ENCODE results near the gene DNAJC17.

The DNAJC17 gene

DNA sequence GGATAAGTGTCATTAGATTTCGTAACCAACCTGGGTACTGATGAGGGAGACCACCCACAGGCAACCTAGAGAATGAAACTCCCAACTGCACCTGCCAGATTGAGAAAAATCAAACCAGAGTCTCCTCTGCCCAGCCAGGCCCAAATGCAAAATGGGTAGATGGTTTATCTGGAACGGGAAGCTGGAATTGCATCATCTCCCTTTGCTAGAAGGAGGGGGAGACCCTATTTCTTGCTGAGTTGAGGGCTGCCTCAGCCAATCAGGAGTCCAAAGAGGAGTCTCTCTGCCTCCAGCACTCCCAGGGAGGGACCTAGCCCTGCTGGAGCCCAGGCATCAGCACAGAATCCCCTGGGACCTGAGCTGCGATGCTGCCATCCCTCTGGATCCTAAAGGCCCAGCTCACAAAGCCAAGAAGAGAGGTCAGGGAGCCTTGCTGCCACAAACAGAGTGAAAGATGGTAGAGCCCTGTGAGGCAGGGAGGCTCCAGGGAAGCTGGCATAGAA lies 60.3 kb downstream of the DNAJC17 start:
- no peak for DNase-seq (ENCODE audit: low read depth, low spot score)
- TF ChIP-seq, protein P1, sequence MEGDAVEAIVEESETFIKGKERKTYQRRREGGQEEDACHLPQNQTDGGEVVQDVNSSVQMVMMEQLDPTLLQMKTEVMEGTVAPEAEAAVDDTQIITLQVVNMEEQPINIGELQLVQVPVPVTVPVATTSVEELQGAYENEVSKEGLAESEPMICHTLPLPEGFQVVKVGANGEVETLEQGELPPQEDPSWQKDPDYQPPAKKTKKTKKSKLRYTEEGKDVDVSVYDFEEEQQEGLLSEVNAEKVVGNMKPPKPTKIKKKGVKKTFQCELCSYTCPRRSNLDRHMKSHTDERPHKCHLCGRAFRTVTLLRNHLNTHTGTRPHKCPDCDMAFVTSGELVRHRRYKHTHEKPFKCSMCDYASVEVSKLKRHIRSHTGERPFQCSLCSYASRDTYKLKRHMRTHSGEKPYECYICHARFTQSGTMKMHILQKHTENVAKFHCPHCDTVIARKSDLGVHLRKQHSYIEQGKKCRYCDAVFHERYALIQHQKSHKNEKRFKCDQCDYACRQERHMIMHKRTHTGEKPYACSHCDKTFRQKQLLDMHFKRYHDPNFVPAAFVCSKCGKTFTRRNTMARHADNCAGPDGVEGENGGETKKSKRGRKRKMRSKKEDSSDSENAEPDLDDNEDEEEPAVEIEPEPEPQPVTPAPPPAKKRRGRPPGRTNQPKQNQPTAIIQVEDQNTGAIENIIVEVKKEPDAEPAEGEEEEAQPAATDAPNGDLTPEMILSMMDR (IDR thresholded peaks at IDR 0.05; ENCODE audit: low read depth, low read length), result no peak
- H3K4me3 ChIP-seq (ENCODE audit: low read depth, low read length), result no peak overlapping the region
- in situ Hi-C loops (cut with HindIII; ENCODE audit: low sequenced_read_pairs), result no loop called here

DNA sequence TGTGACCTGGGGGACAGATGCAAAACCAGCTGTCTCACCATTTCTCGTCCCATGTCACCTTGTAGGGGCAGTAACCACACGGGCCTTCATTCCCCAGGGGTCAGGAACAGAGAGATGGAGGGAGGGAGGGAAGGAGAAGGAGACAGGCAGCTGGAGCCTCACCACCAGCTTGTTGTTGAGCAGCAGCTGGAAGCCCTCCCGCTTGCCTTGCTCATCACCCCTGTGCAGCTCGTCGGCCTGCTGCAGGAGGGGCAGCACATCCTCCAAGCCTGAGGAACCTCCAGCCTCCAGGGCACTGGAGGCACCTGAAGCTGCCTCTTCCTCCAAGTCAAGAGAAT lies 62.5 kb downstream of the DNAJC17 start:
- in situ Hi-C loops (cut with HindIII; ENCODE audit: low sequenced_read_pairs), result no loop called here
- DNase-seq (ENCODE audit: low read depth, low spot score), result no peak
- no peak overlapping the region for H3K4me3 ChIP-seq (ENCODE audit: low read depth, low read length)
- TF ChIP-seq, protein P1 (IDR thresholded peaks at IDR 0.05; ENCODE audit: low read depth, low read length), result no peak

DNA sequence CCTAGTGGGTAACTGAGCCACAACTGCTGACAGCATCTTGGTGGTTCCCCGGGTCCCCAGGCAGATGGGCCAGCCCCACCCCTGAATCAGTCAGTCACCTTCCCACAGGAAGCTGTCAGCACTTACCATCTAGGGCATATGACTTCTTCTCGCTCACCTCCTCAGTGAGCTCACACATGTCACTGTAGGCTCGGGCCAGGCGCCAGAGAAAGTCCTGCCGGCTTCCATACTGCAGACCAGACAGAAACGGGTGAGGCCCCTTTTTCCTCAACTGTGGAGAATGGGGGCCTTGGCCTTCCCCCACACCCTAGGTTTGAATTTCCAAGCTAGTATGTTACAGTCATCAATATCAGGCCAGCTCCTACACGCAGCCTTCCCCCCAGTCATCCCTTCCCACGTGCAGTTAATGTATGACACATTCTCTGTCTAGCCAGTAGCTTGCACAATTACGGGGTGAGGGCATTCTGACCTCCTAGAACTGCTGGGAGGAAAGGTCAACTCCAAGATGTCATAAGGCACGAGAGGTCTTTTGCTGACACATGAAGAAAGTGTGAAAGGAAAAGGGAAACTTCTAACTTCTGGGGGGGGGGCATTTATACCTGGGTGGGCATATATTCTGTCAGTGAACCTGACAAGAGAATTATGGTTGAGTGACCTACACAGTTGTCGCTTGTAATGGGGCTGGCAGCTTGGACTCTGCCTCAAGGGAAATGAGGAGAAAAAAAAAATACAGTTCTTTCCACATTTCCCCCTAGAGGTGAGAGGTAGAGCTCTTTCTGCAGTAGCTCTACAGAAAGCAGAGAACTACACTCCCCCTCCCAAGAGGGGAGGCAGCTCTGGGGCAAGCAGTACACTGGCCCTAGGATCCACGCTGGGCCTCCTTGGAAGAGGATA lies 63.1 kb downstream of the DNAJC17 start:
- no peak overlapping the region for H3K4me3 ChIP-seq (ENCODE audit: low read depth, low read length)
- in situ Hi-C loops (cut with HindIII; ENCODE audit: low sequenced_read_pairs), result no loop called here
- peak; percentile 18 for DNase-seq (ENCODE audit: low read depth, low spot score)
- TF ChIP-seq, protein P1 (IDR thresholded peaks at IDR 0.05; ENCODE audit: low read depth, low read length), result no peak

GRCh38 chr15:40743485-40743901 lies 63.8 kb downstream of the DNAJC17 start:
- no peak for DNase-seq (ENCODE audit: low read depth, low spot score)
- in situ Hi-C loops (cut with HindIII; ENCODE audit: low sequenced_read_pairs), result no loop called here
- TF ChIP-seq, protein P1 (IDR thresholded peaks at IDR 0.05; ENCODE audit: low read depth, low read length), result no peak
- H3K4me3 ChIP-seq (ENCODE audit: low read depth, low read length), result no peak overlapping the region

GRCh38 chr15:40739854-40740253 lies 67.4 kb downstream of the DNAJC17 start:
- TF ChIP-seq, protein P1 (IDR thresholded peaks at IDR 0.05; ENCODE audit: low read depth, low read length), result no peak
- no peak overlapping the region for H3K4me3 ChIP-seq (ENCODE audit: low read depth, low read length)
- in situ Hi-C loops (cut with HindIII; ENCODE audit: low sequenced_read_pairs), result no loop called here
- no peak for DNase-seq (ENCODE audit: low read depth, low spot score)

DNA sequence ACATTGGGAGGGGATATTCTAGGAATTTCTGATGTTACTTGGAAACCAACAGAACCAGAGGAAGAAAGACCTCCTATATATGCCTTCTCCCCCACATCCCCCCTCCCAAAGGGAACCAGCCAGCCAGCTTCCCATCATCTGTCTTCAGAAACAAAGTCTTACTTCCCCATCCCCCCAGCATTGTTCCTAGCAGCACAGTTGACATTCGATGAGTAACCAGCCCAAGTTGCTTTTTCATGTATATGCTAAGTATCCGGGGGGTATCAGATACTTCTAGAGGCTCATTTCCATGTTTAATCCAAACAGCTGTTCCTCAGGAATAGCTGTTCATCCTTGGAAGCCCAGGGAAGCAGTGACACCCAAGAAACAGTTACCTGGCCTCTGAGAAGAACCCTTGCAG lies 68.2 kb downstream of the DNAJC17 start:
- H3K4me3 ChIP-seq (ENCODE audit: low read depth, low read length), result no peak overlapping the region
- in situ Hi-C loops (cut with HindIII; ENCODE audit: low sequenced_read_pairs), result no loop called here
- TF ChIP-seq, protein P1 (IDR thresholded peaks at IDR 0.05; ENCODE audit: low read depth, low read length), result no peak
- no peak for DNase-seq (ENCODE audit: low read depth, low spot score)

Data from astrocyte of the spinal cord (primary cell).